Upper lobe of right lung (tissue), 1 donor: ENCODE measurements around the gene ATG2A. TPM values are rescaled to one million over a fixed set of nuclear protein-coding genes. Genes with fewer than 3 reads are reported as not detected.

Source experiments
- ATAC-seq: fragments of 200-7000 bp; cut with Tn5 transposase; one replicate; pipeline ENCODE4 v1.9.1; 2020; ENCODE audit warnings: mild to moderate bottlenecking, moderate library complexity
- DNase-seq: peaks from one replicate; pipeline ENCODE4 v3.0.0-alpha.2; 2020
- H3K27ac ChIP-seq: fragments of 200-600 bp; one replicate; pipeline ENCODE4 v1.8.0; 2022
- H3K27me3 ChIP-seq: fragments of 200-600 bp; one replicate; pipeline ENCODE4 v1.8.0; 2022; ENCODE audit warnings: mild to moderate bottlenecking
- H3K36me3 ChIP-seq: fragments of 200-600 bp; one replicate; pipeline ENCODE4 v1.8.0; 2022
- H3K4me1 ChIP-seq: fragments of 200-600 bp; one replicate; pipeline ENCODE4 v1.8.0; 2022
- H3K4me3 ChIP-seq: fragments of 200-600 bp; one replicate; pipeline ENCODE4 v1.8.0; 2022; ENCODE audit warnings: mild to moderate bottlenecking
- H3K9me3 ChIP-seq: fragments of 200-600 bp; one replicate; pipeline ENCODE4 v1.8.0; 2022
- CTCF ChIP-seq: fragments of 200-600 bp; IDR thresholded peaks from one replicate; pipeline ENCODE4 v1.8.0; 2022; ENCODE audit warnings: antibody characterized with exemption
- intact Hi-C: fragments of 100-400 bp; cut with DNase I; formaldehyde crosslinking; loops from one replicate; pipeline ENCODE4 v1.11.0; 2022
- total RNA-seq: library from RNA; stranded (reverse); fragmentation: NEBNext Ultra II Directional; extraction: Animal tissue kit (Norgen Biotek cat#: 25700); gene quantifications from one replicate; pipeline ENCODE4 v1.2.1, GENCODE V29; 2021
- donor health status: DM: no; HTN: yes; CAD: no; lungs with severe emphysema.

Gene ATG2A
- total RNA-seq, 1 donor from 2014 or later, result 23.2 TPM

- Histone ChIP-seq H3K4me1 (peaks cover 6% of the 10 kb centered on the region), H3K4me3 (no peak overlapping the region), H3K36me3 (peaks cover 47% of the 10 kb centered on the region), H3K9me3 (no peaks in the 10 kb centered on the region), H3K27ac (no peak overlapping the region), H3K27me3 (no peaks in the 10 kb centered on the region)
- ATAC-seq (no peak), DNase-seq (no peak)
- TF ChIP-seq CTCF, result no peak
- intact Hi-C loops, result no loop called here
Observed at GRCh38 chr11:64896448-64897022, 20.5 kb downstream of the ATG2A start.

GRCh38 chr11:64894812-64895452 is 22.1 kb downstream of the ATG2A start:
- intact Hi-C loops, result loop anchor here (5.0 kb wide), 1 partner anchor 48 kb away; no protein-coding TSS in a partner anchor
- Histone ChIP-seq H3K27ac (no peak overlapping the region), H3K36me3 (peaks cover 34% of the 10 kb centered on the region), H3K4me1 (peaks cover 6% of the 10 kb centered on the region), H3K4me3 (no peak overlapping the region), H3K9me3 (no peaks in the 10 kb centered on the region), H3K27me3 (no peaks in the 10 kb centered on the region)
- no peak for DNase-seq
- ATAC-seq, result peak; percentile 1
- no peak for TF ChIP-seq CTCF

GRCh38 chr11:64894070-64894811 is 22.8 kb downstream of the ATG2A start:
- H3K36me3 ChIP-seq, result peaks cover 33% of the 10 kb centered on the region
- H3K4me1 ChIP-seq, result peaks cover 6% of the 10 kb centered on the region
- H3K9me3 ChIP-seq, result no peaks in the 10 kb centered on the region
- no peak overlapping the region for H3K4me3 ChIP-seq
- H3K27ac ChIP-seq, result no peak overlapping the region
- DNase-seq (peak; percentile 94), ATAC-seq (peak; percentile 90)
- H3K27me3 ChIP-seq, result no peaks in the 10 kb centered on the region
- intact Hi-C loops, result loop anchor here (5.0 kb wide), 1 partner anchor 47 kb away; no protein-coding TSS in a partner anchor
- TF ChIP-seq CTCF, result peak; percentile 90

GRCh38 chr11:64893194-64894069 is 23.6 kb downstream of the ATG2A start:
- peaks cover 6% of the 10 kb centered on the region for H3K4me1 ChIP-seq
- intact Hi-C loops, result loop anchor here (5.0 kb wide), 1 partner anchor 46 kb away; no protein-coding TSS in a partner anchor
- ATAC-seq, result no peak
- no peaks in the 10 kb centered on the region for H3K9me3 ChIP-seq
- H3K27ac ChIP-seq, result no peak overlapping the region
- DNase-seq, result no peak
- H3K4me3 ChIP-seq, result no peak overlapping the region
- H3K36me3 ChIP-seq, result peaks cover 25% of the 10 kb centered on the region
- H3K27me3 ChIP-seq, result no peaks in the 10 kb centered on the region
- TF ChIP-seq CTCF, result no peak

- Histone ChIP-seq H3K27me3 (no peaks in the 10 kb centered on the region), H3K4me1 (peaks cover 6% of the 10 kb centered on the region), H3K4me3 (no peak overlapping the region), H3K36me3 (peaks cover 19% of the 10 kb centered on the region), H3K27ac (no peak overlapping the region), H3K9me3 (no peaks in the 10 kb centered on the region)
- DNase-seq, result no peak
- intact Hi-C loops, result loop anchor here (5.0 kb wide), 1 partner anchor 46 kb away; no protein-coding TSS in a partner anchor
- no peak for ATAC-seq
- no peak for TF ChIP-seq CTCF
Observed at GRCh38 chr11:64892838-64893193, 24.2 kb downstream of the ATG2A start.
